GM12874 (cell line): ENCODE results near the gene HSD17B13.

Experiments used
- TF ChIP-seq, protein P1 (sequence below): IDR thresholded peaks from 2 replicates; pipeline ENCODE4 v1.5.1; 2011; ENCODE audit warnings: low read depth, mild to moderate bottlenecking, control low read depth, low read length, moderate library complexity; ENCODE audit not compliant: insufficient read depth

HSD17B13 gene

DNA sequence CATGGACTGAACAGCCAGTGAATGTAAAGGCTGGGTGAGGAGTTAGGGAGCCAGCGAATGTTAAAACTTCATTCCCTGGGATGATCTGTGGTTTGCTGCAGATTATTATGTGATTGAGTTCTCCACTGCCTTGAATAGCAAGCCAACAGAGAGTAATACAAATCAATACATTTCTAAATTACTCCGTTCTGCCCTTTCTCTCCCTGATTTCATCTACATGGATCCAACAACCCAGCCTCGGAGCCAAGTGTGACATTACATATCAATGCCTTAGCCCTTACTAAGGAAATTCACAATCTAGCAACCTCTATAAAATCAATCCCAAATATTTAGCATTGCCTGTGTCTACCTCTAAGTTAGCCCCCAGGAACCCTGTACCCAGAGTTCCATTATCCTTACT, 11.0 kb downstream of the HSD17B13 start:
- TF ChIP-seq, protein P1, sequence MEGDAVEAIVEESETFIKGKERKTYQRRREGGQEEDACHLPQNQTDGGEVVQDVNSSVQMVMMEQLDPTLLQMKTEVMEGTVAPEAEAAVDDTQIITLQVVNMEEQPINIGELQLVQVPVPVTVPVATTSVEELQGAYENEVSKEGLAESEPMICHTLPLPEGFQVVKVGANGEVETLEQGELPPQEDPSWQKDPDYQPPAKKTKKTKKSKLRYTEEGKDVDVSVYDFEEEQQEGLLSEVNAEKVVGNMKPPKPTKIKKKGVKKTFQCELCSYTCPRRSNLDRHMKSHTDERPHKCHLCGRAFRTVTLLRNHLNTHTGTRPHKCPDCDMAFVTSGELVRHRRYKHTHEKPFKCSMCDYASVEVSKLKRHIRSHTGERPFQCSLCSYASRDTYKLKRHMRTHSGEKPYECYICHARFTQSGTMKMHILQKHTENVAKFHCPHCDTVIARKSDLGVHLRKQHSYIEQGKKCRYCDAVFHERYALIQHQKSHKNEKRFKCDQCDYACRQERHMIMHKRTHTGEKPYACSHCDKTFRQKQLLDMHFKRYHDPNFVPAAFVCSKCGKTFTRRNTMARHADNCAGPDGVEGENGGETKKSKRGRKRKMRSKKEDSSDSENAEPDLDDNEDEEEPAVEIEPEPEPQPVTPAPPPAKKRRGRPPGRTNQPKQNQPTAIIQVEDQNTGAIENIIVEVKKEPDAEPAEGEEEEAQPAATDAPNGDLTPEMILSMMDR: no peak

DNA sequence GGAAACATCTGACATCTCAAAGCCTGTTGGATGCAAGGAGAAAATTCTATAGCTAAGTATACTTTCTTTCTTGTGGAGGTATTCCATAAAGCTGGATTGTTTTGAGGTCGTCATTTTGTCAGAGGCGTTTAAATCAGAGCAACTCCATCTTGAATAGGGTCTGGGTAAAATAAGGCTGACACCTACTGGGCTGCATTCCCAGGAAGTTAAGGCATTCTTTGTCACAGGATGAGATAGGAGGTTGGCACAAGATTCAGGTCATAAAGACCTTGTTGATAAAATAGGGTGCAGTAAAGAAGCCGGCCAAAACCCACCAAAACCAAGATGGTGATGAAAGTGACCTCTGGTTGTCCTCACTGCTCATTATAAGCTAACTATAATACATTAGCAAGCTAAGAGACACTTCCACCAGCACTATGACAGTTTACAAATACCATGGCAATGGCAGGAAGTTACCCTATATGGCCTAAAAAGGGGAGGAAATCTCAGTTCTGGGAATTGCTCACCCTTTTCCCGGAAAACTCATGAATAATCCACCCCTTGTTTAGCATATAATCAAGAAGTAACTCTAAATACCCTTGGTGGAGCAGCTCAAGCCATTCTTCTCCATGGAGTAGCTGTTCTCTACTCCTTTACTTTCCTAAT, 11.9 kb downstream of the HSD17B13 start:
- TF ChIP-seq, protein P1: no peak

DNA sequence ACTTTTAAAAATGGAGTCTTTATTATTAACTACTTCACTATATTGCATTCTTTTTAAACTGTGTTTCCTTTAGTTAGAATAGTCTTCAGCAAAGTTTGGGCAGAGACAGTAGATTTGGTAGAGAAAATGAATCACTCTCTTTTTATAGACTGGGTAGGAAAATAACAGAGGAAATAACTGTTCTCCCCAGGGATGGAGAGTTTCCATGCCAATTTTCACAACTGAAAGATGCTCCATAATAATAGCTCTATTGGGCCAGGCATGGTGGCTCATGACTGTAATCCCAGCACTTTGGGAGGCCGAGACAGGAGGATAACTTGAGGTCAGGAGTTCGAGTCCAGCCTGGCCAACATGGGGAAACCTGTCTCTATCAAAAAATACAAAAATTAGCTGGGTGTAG, 13.1 kb downstream of the HSD17B13 start:
- TF ChIP-seq, protein P1: no peak

DNA sequence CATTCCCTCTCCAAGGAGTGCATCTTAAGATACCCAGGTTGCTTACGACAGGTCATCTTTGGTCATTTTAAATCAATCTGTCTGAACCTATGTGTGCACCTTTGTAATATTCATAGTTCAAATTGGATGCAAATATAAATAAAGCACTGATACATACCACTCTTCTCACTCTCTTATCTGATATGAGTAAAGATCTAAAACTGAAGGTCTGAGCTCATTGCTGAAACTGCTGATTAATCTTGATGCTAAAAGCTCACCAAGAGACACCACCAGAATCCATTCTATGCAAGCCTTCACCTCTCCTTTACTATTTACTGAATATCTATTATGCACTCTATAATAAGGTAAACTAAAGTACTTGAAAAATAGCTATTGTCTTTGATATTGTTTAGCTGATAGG, 16.6 kb downstream of the HSD17B13 start:
- TF ChIP-seq, protein P1: no peak

DNA sequence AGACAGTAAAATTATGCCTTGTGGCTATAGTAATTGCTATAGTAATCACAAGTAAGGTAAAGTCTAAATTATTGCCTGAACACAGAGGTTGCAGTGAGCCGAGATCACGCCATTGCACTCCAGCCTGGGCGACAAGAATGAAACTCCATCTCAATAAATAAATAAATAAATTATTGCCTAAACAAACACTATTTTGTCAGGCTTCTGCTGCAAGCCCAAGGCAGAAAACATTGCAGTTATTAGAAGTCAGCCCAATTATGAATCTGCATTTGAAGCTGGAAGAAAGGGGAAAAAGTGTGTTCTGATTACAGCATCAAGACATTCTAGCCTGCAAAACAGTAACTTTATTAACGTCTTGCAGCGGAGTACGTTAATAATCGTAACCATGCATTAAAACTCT, 17.1 kb downstream of the HSD17B13 start:
- TF ChIP-seq, protein P1: no peak

DNA sequence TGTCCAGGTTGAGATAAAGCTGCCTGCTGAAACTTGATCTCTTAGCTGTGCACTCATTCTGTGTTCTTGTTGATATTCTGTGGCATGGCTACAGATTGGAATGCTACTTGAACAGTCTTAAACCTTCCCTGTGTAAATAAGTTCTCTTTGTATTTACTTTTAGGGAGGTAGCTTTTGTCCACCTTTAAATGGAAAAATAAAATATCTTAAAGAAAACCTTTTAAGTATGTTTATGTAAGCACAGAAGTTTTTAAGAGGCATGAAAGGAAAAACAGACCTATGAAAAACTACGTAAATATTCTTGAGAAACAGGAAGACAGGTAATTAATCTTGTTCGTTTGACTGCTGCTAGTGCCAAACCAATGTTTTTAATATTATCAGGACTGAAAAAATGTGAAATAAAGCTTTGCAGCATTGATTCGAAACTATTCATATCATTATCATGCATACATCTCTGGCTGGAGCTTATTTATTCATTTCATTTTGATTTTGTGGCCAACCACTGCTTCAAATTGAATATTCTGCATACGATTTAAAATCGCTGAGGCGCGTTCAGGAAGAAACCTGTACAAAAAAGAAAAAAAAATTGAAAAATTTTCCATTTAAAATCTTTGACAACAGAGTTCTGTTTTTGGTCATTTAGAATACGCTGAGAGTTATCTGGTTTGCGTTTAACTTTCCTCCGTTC, 17.8 kb downstream of the HSD17B13 start:
- TF ChIP-seq, protein P1: no peak

DNA sequence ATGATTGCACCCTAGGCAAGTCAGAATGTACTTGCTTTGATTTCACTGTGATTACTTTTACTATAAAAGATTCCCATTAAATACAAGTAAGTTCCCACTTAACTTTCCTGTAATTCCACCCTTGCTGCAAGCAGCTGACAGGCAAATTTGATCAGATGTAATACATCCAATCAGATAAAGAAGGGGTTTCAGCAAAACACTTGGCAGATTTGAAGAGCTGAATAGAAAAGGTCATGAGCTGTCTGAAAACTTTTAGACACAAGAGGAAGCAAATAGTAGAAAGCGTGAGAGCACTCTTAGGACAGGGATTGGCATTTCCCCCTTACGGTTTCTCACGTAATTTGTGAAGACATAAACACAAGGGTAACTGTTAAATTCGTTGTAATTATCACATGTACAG, 22.8 kb downstream of the HSD17B13 start:
- TF ChIP-seq, protein P1: no peak
